ENCODE data around the gene CDK18. TPM values are rescaled to one million over a fixed set of nuclear protein-coding genes. Genes with fewer than 3 reads are reported as not detected.

CDK18 gene
- 1 to 10 TPM in 4 of 6 experiments, under 1 TPM in 2; 0.33 to 2.9 (median 1.7) TPM for total RNA-seq (2021; fragmentation: NEBNext Ultra II Directional; extraction: Animal tissue kit (Norgen Biotek cat#: 25700))
- long read RNA-seq: 0 reads

DNA sequence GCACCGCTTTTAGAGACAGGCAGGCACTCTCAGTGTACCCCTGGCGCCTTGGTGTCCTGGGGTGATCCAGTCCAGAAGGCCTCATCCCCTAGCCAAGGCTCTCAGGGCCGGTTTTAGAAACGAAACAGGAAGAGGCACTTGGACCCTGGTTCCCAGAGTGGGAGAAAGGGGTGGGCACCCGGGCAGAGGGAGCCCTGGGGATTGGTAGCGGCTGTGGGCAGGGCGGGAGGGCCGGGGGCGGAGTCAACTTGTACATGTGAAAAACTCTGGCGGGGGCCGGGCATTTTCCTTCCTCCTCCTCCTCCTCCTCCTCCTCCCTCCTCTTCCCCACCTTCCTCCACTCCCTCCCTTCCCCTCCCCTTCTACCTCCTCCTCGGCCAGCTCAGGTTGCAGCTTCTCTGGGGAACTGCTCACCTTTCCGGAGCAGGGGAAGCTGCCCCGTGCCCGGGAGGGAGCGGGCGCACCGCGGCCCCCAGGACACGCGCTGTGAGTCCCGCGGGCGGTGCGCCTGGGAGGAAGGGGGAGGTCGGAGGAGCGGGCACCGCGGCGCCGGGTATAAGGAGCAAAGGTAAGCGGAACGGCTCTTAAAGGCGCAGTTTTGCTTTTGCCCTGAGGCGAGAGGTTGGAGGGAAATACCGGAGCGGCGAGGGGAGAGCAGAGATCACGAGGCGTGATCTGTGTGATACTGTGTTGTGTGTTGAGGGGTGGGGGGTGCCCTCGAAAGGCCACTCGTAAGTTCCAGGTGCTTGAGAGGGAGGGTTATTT lies at the start of gene CDK18:
Gene CDK18 (plus strand): TSS at position 359 of the 765 bp plus-strand sequence. CDS start 18,499 bp downstream, outside the sequence.
- no peaks in the 10 kb centered on the region; the same call in 1 of the 2 replicates for H3K4me1 Mint-ChIP-seq (ENCODE audit: low read depth)
- peaks cover 57% of the 10 kb centered on the region for H3K27me3 Mint-ChIP-seq (ENCODE audit: insufficient read depth)
- H3K36me3 Mint-ChIP-seq (ENCODE audit: low read depth): no peaks in the 10 kb centered on the region
- DNase-seq: no peak
- no peak within 1 kb of the TSS for H3K27ac Mint-ChIP-seq
- no peaks in the 10 kb centered on the region for H3K9me3 Mint-ChIP-seq
- TF ChIP-seq, protein P1, sequence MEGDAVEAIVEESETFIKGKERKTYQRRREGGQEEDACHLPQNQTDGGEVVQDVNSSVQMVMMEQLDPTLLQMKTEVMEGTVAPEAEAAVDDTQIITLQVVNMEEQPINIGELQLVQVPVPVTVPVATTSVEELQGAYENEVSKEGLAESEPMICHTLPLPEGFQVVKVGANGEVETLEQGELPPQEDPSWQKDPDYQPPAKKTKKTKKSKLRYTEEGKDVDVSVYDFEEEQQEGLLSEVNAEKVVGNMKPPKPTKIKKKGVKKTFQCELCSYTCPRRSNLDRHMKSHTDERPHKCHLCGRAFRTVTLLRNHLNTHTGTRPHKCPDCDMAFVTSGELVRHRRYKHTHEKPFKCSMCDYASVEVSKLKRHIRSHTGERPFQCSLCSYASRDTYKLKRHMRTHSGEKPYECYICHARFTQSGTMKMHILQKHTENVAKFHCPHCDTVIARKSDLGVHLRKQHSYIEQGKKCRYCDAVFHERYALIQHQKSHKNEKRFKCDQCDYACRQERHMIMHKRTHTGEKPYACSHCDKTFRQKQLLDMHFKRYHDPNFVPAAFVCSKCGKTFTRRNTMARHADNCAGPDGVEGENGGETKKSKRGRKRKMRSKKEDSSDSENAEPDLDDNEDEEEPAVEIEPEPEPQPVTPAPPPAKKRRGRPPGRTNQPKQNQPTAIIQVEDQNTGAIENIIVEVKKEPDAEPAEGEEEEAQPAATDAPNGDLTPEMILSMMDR (IDR thresholded peaks at IDR 0.05): no peak
- H3K4me3 Mint-ChIP-seq: peak within 1 kb of the TSS; percentile 49

DNA sequence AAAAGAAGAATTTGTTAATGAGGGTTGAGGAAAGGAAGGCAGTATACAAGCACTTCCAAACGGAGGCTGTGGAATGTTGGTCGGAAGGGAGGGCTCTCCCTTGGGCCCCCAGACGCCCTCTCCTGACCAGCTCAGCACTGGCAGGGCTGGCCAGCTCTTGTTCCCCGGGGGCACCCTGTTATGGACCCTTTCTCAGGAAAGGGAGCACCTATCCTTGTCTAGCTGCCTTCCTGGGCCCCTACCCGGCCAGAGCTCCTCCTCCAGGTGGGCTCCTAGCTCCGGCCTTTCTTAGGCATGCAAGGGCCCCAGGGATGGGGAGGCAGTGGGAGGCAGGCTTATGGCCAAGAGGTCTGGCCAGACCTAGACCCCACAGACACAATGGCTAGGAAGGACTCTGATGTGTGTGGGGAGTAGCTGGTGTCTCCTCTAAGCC lies 49.5 kb upstream of the CDK18 start:
- TF ChIP-seq, protein P1 (IDR thresholded peaks at IDR 0.05): no peak
- H3K36me3 Mint-ChIP-seq (ENCODE audit: low read depth): no peaks in the 10 kb centered on the region
- DNase-seq: no peak
- H3K4me1 Mint-ChIP-seq (ENCODE audit: low read depth): no peaks in the 10 kb centered on the region
- no peak overlapping the region for H3K4me3 Mint-ChIP-seq
- H3K27me3 Mint-ChIP-seq (ENCODE audit: insufficient read depth): peaks cover 45% of the 10 kb centered on the region
- H3K27ac Mint-ChIP-seq: no peak overlapping the region
- H3K9me3 Mint-ChIP-seq: no peaks in the 10 kb centered on the region

DNA sequence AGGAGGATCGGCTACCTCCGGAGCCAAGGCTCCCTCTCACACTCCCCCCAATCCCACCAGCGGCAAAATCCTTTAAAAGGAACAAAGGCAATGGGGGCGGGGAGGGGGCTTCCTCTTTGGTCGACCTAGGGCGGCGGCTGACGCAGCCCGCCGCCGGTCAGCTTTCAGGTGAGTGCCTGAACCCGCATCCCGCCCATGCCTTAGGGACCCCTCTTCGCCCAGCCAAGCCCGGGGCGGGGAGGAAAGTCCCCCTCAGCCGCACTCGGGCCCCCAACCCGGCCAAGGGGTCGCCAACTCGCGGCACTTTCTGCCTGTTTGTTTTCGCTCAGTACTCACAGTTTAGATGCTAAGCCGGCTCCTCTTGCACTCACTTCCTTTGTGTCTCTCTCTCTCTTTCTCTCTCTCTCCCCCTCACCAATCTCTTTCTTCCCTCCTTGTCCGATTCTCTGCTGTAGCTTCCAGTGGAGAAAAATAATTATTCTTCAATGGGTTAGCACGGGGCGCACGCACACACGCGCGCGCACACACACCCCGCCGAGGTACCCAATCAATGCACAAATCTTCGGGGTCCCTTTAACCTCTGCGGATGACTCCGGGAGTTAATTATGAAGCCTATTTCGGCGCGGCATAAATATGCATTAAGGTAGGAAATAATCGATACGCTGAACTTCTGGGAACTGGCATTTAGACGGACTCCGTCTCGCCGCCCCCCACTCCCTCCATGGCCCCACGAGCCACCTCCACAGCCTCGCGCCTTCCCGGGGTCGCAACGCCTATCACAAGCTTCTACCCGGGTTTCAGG lies 48.7 kb upstream of the CDK18 start, which contains the start of gene BLACAT1:
Gene BLACAT1 (minus strand): TSS at position 465 of the 802 bp plus-strand sequence.
- H3K27me3 Mint-ChIP-seq (ENCODE audit: insufficient read depth): peaks cover 42% of the 10 kb centered on the region
- no peaks in the 10 kb centered on the region for H3K36me3 Mint-ChIP-seq (ENCODE audit: low read depth)
- no peak within 1 kb of the TSS for H3K27ac Mint-ChIP-seq
- H3K4me3 Mint-ChIP-seq: no peak within 1 kb of the TSS
- DNase-seq: no peak
- H3K4me1 Mint-ChIP-seq (ENCODE audit: low read depth): no peaks in the 10 kb centered on the region
- TF ChIP-seq, protein P1 (IDR thresholded peaks at IDR 0.05): no peak
- H3K9me3 Mint-ChIP-seq: no peaks in the 10 kb centered on the region

DNA sequence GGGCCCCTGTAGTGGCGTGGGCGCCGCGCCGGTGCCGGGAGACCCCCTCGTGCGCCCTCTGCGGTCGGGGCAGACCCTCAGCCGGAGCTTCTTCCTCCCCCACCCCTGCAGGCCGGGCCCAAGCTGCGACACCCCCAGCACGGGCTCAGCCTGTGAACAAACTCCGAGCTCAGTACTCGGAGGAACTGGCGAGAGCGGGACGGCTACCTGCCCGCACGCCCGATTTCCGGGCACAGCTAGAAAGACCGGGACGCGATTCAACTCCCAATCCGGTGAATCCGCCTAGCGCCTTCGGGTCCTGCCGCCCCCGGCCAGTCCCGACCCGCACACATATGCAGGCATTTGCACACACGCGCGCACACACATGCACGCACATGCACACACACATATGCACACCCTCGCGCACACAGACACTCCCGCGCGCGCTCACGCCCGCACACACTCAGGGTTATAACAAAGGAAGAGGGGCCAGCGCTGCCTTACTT lies 48.0 kb upstream of the CDK18 start:
- no peaks in the 10 kb centered on the region for H3K36me3 Mint-ChIP-seq (ENCODE audit: low read depth)
- no peak overlapping the region for H3K27ac Mint-ChIP-seq
- H3K4me3 Mint-ChIP-seq: no peak overlapping the region
- no peak for DNase-seq
- TF ChIP-seq, protein P1 (IDR thresholded peaks at IDR 0.05): no peak
- peaks cover 39% of the 10 kb centered on the region for H3K27me3 Mint-ChIP-seq (ENCODE audit: insufficient read depth)
- no peaks in the 10 kb centered on the region for H3K4me1 Mint-ChIP-seq (ENCODE audit: low read depth)
- no peaks in the 10 kb centered on the region for H3K9me3 Mint-ChIP-seq

DNA sequence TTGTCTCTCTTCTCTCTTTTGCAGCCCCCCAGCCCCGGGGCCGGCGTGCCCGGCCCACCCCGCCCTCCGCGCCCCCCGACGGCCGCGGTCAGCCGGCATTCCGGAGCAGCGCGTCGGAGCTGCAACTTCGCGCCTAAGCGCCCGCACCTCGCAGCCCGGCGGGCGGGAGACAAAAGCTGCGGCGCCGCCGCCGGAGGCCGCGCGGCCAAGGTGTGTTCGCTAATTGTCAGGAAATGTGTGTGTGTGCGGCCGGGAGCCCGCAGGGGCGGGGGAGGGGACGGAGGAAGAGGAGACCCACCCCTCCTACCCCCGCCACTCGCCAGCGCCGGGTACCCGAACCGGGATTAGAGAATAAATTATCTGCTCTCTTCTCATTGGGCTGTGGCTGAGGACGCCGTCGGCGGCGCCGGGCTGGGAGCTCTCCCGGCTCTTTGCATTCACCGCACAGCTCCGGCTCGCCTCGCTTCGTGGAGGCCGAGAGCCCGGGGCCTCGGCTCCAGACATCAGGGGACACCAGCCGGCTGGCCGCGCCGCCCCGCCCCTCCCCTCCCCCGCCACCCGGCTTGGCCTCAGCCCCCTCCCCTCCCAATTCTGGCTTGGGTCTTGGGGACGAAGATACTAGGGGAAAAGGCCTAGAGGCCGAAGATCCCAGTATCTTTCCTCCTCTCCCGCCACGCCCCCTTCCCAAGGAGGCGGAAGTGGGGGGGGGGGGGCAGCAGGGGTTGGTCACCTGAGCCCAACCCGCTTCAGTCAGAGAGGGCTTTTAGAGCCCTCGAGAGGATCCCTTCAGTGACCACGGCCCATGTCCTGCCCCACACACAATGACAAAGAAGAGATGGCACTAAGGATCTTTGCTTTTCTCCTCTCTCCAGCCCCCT lies 47.4 kb upstream of the CDK18 start:
- TF ChIP-seq, protein P1 (IDR thresholded peaks at IDR 0.05): no peak
- H3K36me3 Mint-ChIP-seq (ENCODE audit: low read depth): no peaks in the 10 kb centered on the region
- H3K9me3 Mint-ChIP-seq: no peaks in the 10 kb centered on the region
- H3K27ac Mint-ChIP-seq: no peak overlapping the region
- no peak overlapping the region for H3K4me3 Mint-ChIP-seq
- H3K27me3 Mint-ChIP-seq (ENCODE audit: insufficient read depth): peaks cover 39% of the 10 kb centered on the region
- no peak for DNase-seq
- no peaks in the 10 kb centered on the region for H3K4me1 Mint-ChIP-seq (ENCODE audit: low read depth)

Measured in HFFc6 (cell line).